ENCODE measurements around the gene RPL9. TPM values are rescaled to one million over a fixed set of nuclear protein-coding genes. Genes with fewer than 3 reads are reported as not detected.

The RPL9 gene
- total and polyA plus RNA-seq, 2 of the 13 experiments (the other 11 are each of a cell fraction or from before 2014, with no cell fraction given) = 993 to 2,148 TPM

DNA sequence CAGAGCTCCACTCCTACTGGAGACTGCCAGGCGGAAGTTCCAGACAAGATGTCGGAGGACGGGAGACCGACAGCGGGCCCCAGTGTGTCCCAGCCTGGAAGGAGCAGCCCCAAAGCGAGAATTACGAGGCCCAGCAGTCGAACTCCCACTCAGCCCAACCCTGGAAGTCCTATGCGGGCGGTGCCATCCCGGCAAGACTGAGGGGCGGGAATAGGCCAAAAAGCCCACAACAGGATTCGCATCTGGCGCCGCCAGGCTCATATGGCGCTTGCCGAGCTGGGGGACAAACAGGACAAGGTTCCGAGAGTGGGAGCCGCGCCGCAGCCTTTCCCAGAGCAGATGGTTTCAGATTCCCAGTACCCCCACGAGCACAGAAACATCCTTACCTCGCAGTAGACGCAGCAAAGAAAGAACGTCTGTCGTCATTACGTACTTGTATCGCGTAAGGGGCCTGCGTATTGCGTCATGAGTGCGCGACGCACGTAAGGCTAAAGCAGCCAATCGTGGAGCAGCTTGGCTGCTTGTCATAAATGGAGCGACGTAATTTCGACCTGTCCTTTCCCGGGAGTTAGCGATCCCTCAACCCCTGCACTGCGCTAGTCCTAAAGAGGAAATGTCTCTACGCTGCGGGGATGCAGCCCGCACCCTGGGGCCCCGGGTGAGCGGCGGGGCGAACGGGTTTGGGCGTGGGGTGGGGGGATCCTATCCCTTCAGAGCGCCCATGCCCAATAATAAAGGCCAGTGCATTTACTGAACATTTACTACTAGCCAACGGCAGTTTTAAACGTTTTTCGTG, at the start of gene RPL9, which contains the start of gene LIAS (continued):
- TF ChIP-seq, protein P1, sequence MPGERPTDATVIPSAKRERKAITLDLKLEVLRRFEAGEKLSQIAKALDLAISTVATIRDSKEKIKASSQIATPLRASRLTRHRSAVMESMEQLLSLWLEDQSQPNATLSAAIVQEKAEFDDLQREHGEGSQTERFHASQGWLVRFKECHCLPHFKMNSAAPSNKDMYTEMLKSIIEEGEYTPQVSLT (CRISPR knock-in tag; IDR thresholded peaks at IDR 0.05; ENCODE audit: borderline replicate concordance, low read depth) = no peak
- TF ChIP-seq NFYC (CRISPR knock-in tag; IDR thresholded peaks at IDR 0.05) (peak; percentile 97), IKZF1 (IDR thresholded peaks at IDR 0.05) (no peak), ZNF232 (CRISPR knock-in tag; IDR thresholded peaks at IDR 0.05; ENCODE audit: borderline replicate concordance) (peak; percentile 38; the same call in 1 of the 2 replicates), MAF1 (CRISPR knock-in tag; IDR thresholded peaks at IDR 0.05; ENCODE audit: borderline replicate concordance) (peak; percentile 59; the same call in 1 of the 2 replicates), FOSL1 (CRISPR knock-in tag; IDR thresholded peaks at IDR 0.05; ENCODE audit: borderline replicate concordance) (no peak), SRF (IDR thresholded peaks at IDR 0.05; ENCODE audit: low read depth, low read length) (peak; percentile 31; the same call in 1 of the 2 replicates), RNF2 (conservative IDR thresholded peaks at IDR 0.05; ENCODE audit: low read depth) (no peak), GATAD1 (CRISPR knock-in tag; IDR thresholded peaks at IDR 0.05) (peak; percentile 98), PHF21A (CRISPR knock-in tag; IDR thresholded peaks at IDR 0.05) (peak; percentile 51; the same call in 1 of the 2 replicates), SALL2 (CRISPR knock-in tag; IDR thresholded peaks at IDR 0.05) (peak; percentile 83), ZNF720 (CRISPR knock-in tag; IDR thresholded peaks at IDR 0.05) (no peak), ZNF180 (CRISPR knock-in tag; IDR thresholded peaks at IDR 0.05; ENCODE audit: borderline replicate concordance, low read depth) (no peak), SALL1 (CRISPR knock-in tag; IDR thresholded peaks at IDR 0.05) (peak; percentile 78), ZBTB3 (CRISPR knock-in tag; IDR thresholded peaks at IDR 0.05; ENCODE audit: borderline replicate concordance, low read depth) (0 out of 2 replicates have a peak, but pooled peaks have one; percentile 74)
- TF ChIP-seq, protein P2, sequence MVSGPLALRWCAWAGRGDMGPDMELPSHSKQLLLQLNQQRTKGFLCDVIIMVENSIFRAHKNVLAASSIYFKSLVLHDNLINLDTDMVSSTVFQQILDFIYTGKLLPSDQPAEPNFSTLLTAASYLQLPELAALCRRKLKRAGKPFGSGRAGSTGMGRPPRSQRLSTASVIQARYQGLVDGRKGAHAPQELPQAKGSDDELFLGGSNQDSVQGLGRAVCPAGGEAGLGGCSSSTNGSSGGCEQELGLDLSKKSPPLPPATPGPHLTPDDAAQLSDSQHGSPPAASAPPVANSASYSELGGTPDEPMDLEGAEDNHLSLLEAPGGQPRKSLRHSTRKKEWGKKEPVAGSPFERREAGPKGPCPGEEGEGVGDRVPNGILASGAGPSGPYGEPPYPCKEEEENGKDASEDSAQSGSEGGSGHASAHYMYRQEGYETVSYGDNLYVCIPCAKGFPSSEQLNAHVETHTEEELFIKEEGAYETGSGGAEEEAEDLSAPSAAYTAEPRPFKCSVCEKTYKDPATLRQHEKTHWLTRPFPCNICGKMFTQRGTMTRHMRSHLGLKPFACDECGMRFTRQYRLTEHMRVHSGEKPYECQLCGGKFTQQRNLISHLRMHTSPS (CRISPR knock-in tag; IDR thresholded peaks at IDR 0.05; ENCODE audit: low read depth) = no peak
- TF ChIP-seq, protein P3, sequence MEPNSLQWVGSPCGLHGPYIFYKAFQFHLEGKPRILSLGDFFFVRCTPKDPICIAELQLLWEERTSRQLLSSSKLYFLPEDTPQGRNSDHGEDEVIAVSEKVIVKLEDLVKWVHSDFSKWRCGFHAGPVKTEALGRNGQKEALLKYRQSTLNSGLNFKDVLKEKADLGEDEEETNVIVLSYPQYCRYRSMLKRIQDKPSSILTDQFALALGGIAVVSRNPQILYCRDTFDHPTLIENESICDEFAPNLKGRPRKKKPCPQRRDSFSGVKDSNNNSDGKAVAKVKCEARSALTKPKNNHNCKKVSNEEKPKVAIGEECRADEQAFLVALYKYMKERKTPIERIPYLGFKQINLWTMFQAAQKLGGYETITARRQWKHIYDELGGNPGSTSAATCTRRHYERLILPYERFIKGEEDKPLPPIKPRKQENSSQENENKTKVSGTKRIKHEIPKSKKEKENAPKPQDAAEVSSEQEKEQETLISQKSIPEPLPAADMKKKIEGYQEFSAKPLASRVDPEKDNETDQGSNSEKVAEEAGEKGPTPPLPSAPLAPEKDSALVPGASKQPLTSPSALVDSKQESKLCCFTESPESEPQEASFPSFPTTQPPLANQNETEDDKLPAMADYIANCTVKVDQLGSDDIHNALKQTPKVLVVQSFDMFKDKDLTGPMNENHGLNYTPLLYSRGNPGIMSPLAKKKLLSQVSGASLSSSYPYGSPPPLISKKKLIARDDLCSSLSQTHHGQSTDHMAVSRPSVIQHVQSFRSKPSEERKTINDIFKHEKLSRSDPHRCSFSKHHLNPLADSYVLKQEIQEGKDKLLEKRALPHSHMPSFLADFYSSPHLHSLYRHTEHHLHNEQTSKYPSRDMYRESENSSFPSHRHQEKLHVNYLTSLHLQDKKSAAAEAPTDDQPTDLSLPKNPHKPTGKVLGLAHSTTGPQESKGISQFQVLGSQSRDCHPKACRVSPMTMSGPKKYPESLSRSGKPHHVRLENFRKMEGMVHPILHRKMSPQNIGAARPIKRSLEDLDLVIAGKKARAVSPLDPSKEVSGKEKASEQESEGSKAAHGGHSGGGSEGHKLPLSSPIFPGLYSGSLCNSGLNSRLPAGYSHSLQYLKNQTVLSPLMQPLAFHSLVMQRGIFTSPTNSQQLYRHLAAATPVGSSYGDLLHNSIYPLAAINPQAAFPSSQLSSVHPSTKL (CRISPR knock-in tag; IDR thresholded peaks at IDR 0.05) = peak; percentile 72
- TF ChIP-seq, protein P4, sequence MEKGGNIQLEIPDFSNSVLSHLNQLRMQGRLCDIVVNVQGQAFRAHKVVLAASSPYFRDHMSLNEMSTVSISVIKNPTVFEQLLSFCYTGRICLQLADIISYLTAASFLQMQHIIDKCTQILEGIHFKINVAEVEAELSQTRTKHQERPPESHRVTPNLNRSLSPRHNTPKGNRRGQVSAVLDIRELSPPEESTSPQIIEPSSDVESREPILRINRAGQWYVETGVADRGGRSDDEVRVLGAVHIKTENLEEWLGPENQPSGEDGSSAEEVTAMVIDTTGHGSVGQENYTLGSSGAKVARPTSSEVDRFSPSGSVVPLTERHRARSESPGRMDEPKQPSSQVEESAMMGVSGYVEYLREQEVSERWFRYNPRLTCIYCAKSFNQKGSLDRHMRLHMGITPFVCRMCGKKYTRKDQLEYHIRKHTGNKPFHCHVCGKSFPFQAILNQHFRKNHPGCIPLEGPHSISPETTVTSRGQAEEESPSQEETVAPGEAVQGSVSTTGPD (CRISPR knock-in tag; IDR thresholded peaks at IDR 0.05) = peak; percentile 36; the same call in 1 of the 2 replicates
- TF ChIP-seq, protein P5, sequence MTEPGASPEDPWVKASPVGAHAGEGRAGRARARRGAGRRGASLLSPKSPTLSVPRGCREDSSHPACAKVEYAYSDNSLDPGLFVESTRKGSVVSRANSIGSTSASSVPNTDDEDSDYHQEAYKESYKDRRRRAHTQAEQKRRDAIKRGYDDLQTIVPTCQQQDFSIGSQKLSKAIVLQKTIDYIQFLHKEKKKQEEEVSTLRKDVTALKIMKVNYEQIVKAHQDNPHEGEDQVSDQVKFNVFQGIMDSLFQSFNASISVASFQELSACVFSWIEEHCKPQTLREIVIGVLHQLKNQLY (CRISPR knock-in tag; IDR thresholded peaks at IDR 0.05) = no peak
- TF ChIP-seq, protein P6, sequence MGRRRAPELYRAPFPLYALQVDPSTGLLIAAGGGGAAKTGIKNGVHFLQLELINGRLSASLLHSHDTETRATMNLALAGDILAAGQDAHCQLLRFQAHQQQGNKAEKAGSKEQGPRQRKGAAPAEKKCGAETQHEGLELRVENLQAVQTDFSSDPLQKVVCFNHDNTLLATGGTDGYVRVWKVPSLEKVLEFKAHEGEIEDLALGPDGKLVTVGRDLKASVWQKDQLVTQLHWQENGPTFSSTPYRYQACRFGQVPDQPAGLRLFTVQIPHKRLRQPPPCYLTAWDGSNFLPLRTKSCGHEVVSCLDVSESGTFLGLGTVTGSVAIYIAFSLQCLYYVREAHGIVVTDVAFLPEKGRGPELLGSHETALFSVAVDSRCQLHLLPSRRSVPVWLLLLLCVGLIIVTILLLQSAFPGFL (CRISPR knock-in tag; IDR thresholded peaks at IDR 0.05) = no peak

Data from HepG2 (cell line).